ENCODE results near the gene NUDT14. TPM values are rescaled to one million over a fixed set of nuclear protein-coding genes. Genes with fewer than 3 reads are reported as not detected.

Gene NUDT14
- total and polyA plus RNA-seq, 3 experiments from 2014 or later, result 6.7 to 12.4 (median 6.9) TPM

- no peaks in the 10 kb centered on the region for H3K4me1 Mint-ChIP-seq
- H3K36me3 Mint-ChIP-seq, result peaks cover 0 to 4% (median 0%) of the 10 kb centered on the region in 3 donors
- H3K9me3 Mint-ChIP-seq, result peaks cover 0 to 5% (median 3%) of the 10 kb centered on the region in 5 donors
- CTCF ChIA-PET, result no interaction called here
- Histone ChIP-seq H3K4me1 (ENCODE audit: insufficient read depth, low read length) (no peaks in the 10 kb centered on the region), H3K9me3 (ENCODE audit: low read length) (no peaks in the 10 kb centered on the region), H3K27ac (ENCODE audit: low read depth, low read length) (no peak overlapping the region), H3K27me3 (ENCODE audit: insufficient read depth, low read length, poor library complexity, severe bottlenecking) (no peaks in the 10 kb centered on the region), H3K4me3 (ENCODE audit: low read length) (no peak overlapping the region), H3K36me3 (ENCODE audit: insufficient read depth, low read length) (no peaks in the 10 kb centered on the region)
- POLR2A ChIA-PET, result no interaction called here
- no peak overlapping the region for H3K4me3 Mint-ChIP-seq
- peak in 1 of 5 donors; percentile 38 for DNase-seq
- H3K27ac Mint-ChIP-seq, result peak overlapping the region in 1 of 8 donors; percentile 60
- no peaks in the 10 kb centered on the region for H3K27me3 Mint-ChIP-seq
Observed at GRCh38 chr14:105141486-105142281, 39.4 kb downstream of the NUDT14 start.

- Histone ChIP-seq H3K4me1 (ENCODE audit: insufficient read depth, low read length) (no peaks in the 10 kb centered on the region), H3K27me3 (ENCODE audit: insufficient read depth, low read length, poor library complexity, severe bottlenecking) (no peaks in the 10 kb centered on the region), H3K9me3 (ENCODE audit: low read length) (no peaks in the 10 kb centered on the region), H3K36me3 (ENCODE audit: insufficient read depth, low read length) (no peaks in the 10 kb centered on the region), H3K4me3 (ENCODE audit: low read length) (no peak overlapping the region), H3K27ac (ENCODE audit: low read depth, low read length) (no peak overlapping the region)
- CTCF ChIA-PET, result no interaction called here
- Mint-ChIP-seq H3K4me1 (no peaks in the 10 kb centered on the region), H3K9me3 (peaks cover 0 to 5% (median 3%) of the 10 kb centered on the region in 5 donors), H3K27ac (no peak overlapping the region), H3K27me3 (no peaks in the 10 kb centered on the region), H3K36me3 (peaks cover 0 to 4% (median 0%) of the 10 kb centered on the region in 3 donors), H3K4me3 (no peak overlapping the region)
- POLR2A ChIA-PET, result no interaction called here
- peak in 1 of 5 donors; percentile 19 for DNase-seq
Observed at GRCh38 chr14:105141026-105141425, 40.1 kb downstream of the NUDT14 start.

GRCh38 chr14:105140581-105140980 lies 40.5 kb downstream of the NUDT14 start:
- Histone ChIP-seq H3K27me3 (ENCODE audit: insufficient read depth, low read length, poor library complexity, severe bottlenecking) (no peaks in the 10 kb centered on the region), H3K4me1 (ENCODE audit: insufficient read depth, low read length) (no peaks in the 10 kb centered on the region), H3K27ac (ENCODE audit: low read depth, low read length) (no peak overlapping the region), H3K4me3 (ENCODE audit: low read length) (no peak overlapping the region), H3K36me3 (ENCODE audit: insufficient read depth, low read length) (no peaks in the 10 kb centered on the region), H3K9me3 (ENCODE audit: low read length) (no peaks in the 10 kb centered on the region)
- Mint-ChIP-seq H3K4me1 (no peaks in the 10 kb centered on the region), H3K27me3 (no peaks in the 10 kb centered on the region), H3K27ac (no peak overlapping the region), H3K4me3 (no peak overlapping the region), H3K36me3 (peaks cover 0 to 4% (median 0%) of the 10 kb centered on the region in 3 donors), H3K9me3 (peaks cover 0 to 5% (median 3%) of the 10 kb centered on the region in 5 donors)
- no peak for DNase-seq
- CTCF ChIA-PET, result no interaction called here
- POLR2A ChIA-PET, result no interaction called here

GRCh38 chr14:105139831-105140239 lies 41.3 kb downstream of the NUDT14 start:
- Mint-ChIP-seq H3K36me3 (peaks cover 0 to 4% (median 0%) of the 10 kb centered on the region in 3 donors), H3K27ac (no peak overlapping the region), H3K27me3 (peaks cover 0 to 2% of the 10 kb centered on the region in 2 donors), H3K4me3 (no peak overlapping the region), H3K9me3 (peaks cover 0 to 5% (median 3%) of the 10 kb centered on the region in 5 donors), H3K4me1 (no peaks in the 10 kb centered on the region)
- DNase-seq, result no peak
- Histone ChIP-seq H3K27me3 (ENCODE audit: insufficient read depth, low read length, poor library complexity, severe bottlenecking) (no peaks in the 10 kb centered on the region), H3K4me3 (ENCODE audit: low read length) (no peak overlapping the region), H3K9me3 (ENCODE audit: low read length) (no peaks in the 10 kb centered on the region), H3K4me1 (ENCODE audit: insufficient read depth, low read length) (no peaks in the 10 kb centered on the region), H3K27ac (ENCODE audit: low read depth, low read length) (no peak overlapping the region), H3K36me3 (ENCODE audit: insufficient read depth, low read length) (no peaks in the 10 kb centered on the region)
- ChIA-PET POLR2A (no interaction called here), CTCF (no interaction called here)

GRCh38 chr14:105139212-105139825 lies 41.8 kb downstream of the NUDT14 start:
- H3K27ac ChIP-seq (ENCODE audit: low read depth, low read length), result no peak overlapping the region
- ChIA-PET POLR2A (no interaction called here), CTCF (no interaction called here)
- Mint-ChIP-seq H3K27ac (no peak overlapping the region), H3K9me3 (peaks cover 0 to 5% (median 4%) of the 10 kb centered on the region in 5 donors), H3K36me3 (peaks cover 0 to 4% (median under 1%) of the 10 kb centered on the region in 3 donors), H3K27me3 (peaks cover 5 to 7% of the 10 kb centered on the region in 2 donors), H3K4me3 (no peak overlapping the region), H3K4me1 (no peaks in the 10 kb centered on the region)
- no peaks in the 10 kb centered on the region for H3K4me1 ChIP-seq (ENCODE audit: insufficient read depth, low read length)
- H3K27me3 ChIP-seq (ENCODE audit: insufficient read depth, low read length, poor library complexity, severe bottlenecking), result no peaks in the 10 kb centered on the region
- no peaks in the 10 kb centered on the region for H3K36me3 ChIP-seq (ENCODE audit: insufficient read depth, low read length)
- H3K9me3 ChIP-seq (ENCODE audit: low read length), result no peaks in the 10 kb centered on the region
- no peak for DNase-seq
- no peak overlapping the region for H3K4me3 ChIP-seq (ENCODE audit: low read length)

- H3K4me3 Mint-ChIP-seq, result no peak overlapping the region
- no peak overlapping the region for H3K27ac ChIP-seq (ENCODE audit: low read depth, low read length)
- no peak for DNase-seq
- H3K4me3 ChIP-seq (ENCODE audit: low read length), result no peak overlapping the region
- CTCF ChIA-PET, result no interaction called here
- H3K36me3 Mint-ChIP-seq, result peaks cover 0 to 4% (median 2%) of the 10 kb centered on the region in 3 donors
- POLR2A ChIA-PET, result no interaction called here
- H3K36me3 ChIP-seq (ENCODE audit: insufficient read depth, low read length), result no peaks in the 10 kb centered on the region
- peaks cover 0 to 5% (median 5%) of the 10 kb centered on the region in 5 donors for H3K9me3 Mint-ChIP-seq
- no peaks in the 10 kb centered on the region for H3K4me1 ChIP-seq (ENCODE audit: insufficient read depth, low read length)
- no peaks in the 10 kb centered on the region for H3K4me1 Mint-ChIP-seq
- no peaks in the 10 kb centered on the region for H3K27me3 ChIP-seq (ENCODE audit: insufficient read depth, low read length, poor library complexity, severe bottlenecking)
- no peaks in the 10 kb centered on the region for H3K9me3 ChIP-seq (ENCODE audit: low read length)
- peaks cover 6 to 10% of the 10 kb centered on the region in 2 donors for H3K27me3 Mint-ChIP-seq
- H3K27ac Mint-ChIP-seq, result no peak overlapping the region
Observed at GRCh38 chr14:105138551-105139111, 42.5 kb downstream of the NUDT14 start.

GRCh38 chr14:105138021-105138541 lies 43.0 kb downstream of the NUDT14 start:
- Mint-ChIP-seq H3K9me3 (peaks cover 5 to 11% (median 8%) of the 10 kb centered on the region in 5 donors), H3K4me3 (no peak overlapping the region), H3K4me1 (no peaks in the 10 kb centered on the region), H3K27me3 (peaks cover 8 to 14% of the 10 kb centered on the region in 2 donors), H3K27ac (no peak overlapping the region), H3K36me3 (peaks cover 0 to 4% (median 2%) of the 10 kb centered on the region in 3 donors)
- no peak for DNase-seq
- CTCF ChIA-PET, result no interaction called here
- H3K4me3 ChIP-seq (ENCODE audit: low read length), result no peak overlapping the region
- H3K9me3 ChIP-seq (ENCODE audit: low read length), result no peaks in the 10 kb centered on the region
- H3K36me3 ChIP-seq (ENCODE audit: insufficient read depth, low read length), result no peaks in the 10 kb centered on the region
- no peaks in the 10 kb centered on the region for H3K4me1 ChIP-seq (ENCODE audit: insufficient read depth, low read length)
- H3K27ac ChIP-seq (ENCODE audit: low read depth, low read length), result no peak overlapping the region
- H3K27me3 ChIP-seq (ENCODE audit: insufficient read depth, low read length, poor library complexity, severe bottlenecking), result no peaks in the 10 kb centered on the region
- POLR2A ChIA-PET, result no interaction called here

- H3K27ac Mint-ChIP-seq, result no peak overlapping the region
- H3K27me3 Mint-ChIP-seq, result peaks cover 11 to 18% of the 10 kb centered on the region in 2 donors
Observed at GRCh38 chr14:105137481-105138020, 43.6 kb downstream of the NUDT14 start.

More at GRCh38 chr14:105137481-105138020, 43.6 kb downstream of the NUDT14 start:
- Mint-ChIP-seq H3K4me3 (no peak overlapping the region), H3K9me3 (peaks cover 8 to 15% (median 12%) of the 10 kb centered on the region in 5 donors), H3K36me3 (peaks cover 0 to 4% (median 2%) of the 10 kb centered on the region in 3 donors), H3K4me1 (no peaks in the 10 kb centered on the region)
- DNase-seq, result no peak
- Histone ChIP-seq H3K27ac (ENCODE audit: low read depth, low read length) (no peak overlapping the region), H3K4me1 (ENCODE audit: insufficient read depth, low read length) (no peaks in the 10 kb centered on the region), H3K9me3 (ENCODE audit: low read length) (no peaks in the 10 kb centered on the region), H3K27me3 (ENCODE audit: insufficient read depth, low read length, poor library complexity, severe bottlenecking) (no peaks in the 10 kb centered on the region), H3K36me3 (ENCODE audit: insufficient read depth, low read length) (no peaks in the 10 kb centered on the region), H3K4me3 (ENCODE audit: low read length) (no peak overlapping the region)
- POLR2A ChIA-PET, result no interaction called here
- CTCF ChIA-PET, result no interaction called here

All from CD8-positive, alpha-beta memory T cell (primary cell).